Adrenal gland (tissue), 12 donors: ENCODE measurements around the gene LIMA1. TPM values are rescaled to one million over a fixed set of nuclear protein-coding genes. Genes with fewer than 3 reads are reported as not detected.
A peak's percentile ranks its signal among the peaks of the same experiment; 100 is the strongest.

Experiments
- DNase-seq, 7 donors: peaks; one replicate each; pipeline ENCODE4 v3.0.0-alpha.2; 2019 to 2020
- H3K27ac ChIP-seq, 5 donors: fragments of 200-600 bp; sonication (generic) in 4 of 5; 1 replicate in 3 of 5; 2 replicates in 2 of 5; pipeline versions ENCODE4 v1.5.1 to v1.8.0; 2016 to 2020; ENCODE audit warnings: mild to moderate bottlenecking in 1 of 5
- H3K27me3 ChIP-seq: fragments of 200-600 bp; 2 replicates; pipeline ENCODE4 v1.8.0; 2021
- H3K36me3 ChIP-seq, 2 donors: fragments of 200-600 bp; replicated peaks in 1 of 2; 1 replicate in 1 of 2; 2 replicates in 1 of 2; pipeline versions ENCODE4 v1.5.1 to v1.8.0; 2018 to 2022
- H3K4me1 ChIP-seq, 2 donors: fragments of 200-600 bp; replicated peaks in 1 of 2; 1 replicate in 1 of 2; 2 replicates in 1 of 2; pipeline versions ENCODE4 v1.5.1 to v1.8.0; 2018 to 2021
- H3K4me3 ChIP-seq, 4 donors: fragments of 200-600 bp; sonication (generic) in 3 of 4; one replicate each; pipeline ENCODE4 v1.5.1; 2016 to 2018
- H3K9me3 ChIP-seq, 3 donors: fragments of 200-600 bp; sonication (generic) in 1 of 3; replicated peaks in 1 of 3; 1 replicate in 2 of 3; 2 replicates in 1 of 3; pipeline versions ENCODE4 v1.5.1 to v1.8.0; 2016 to 2021
- POLR2A ChIP-seq, 2 donors: fragments of 450-650 bp; IDR thresholded peaks; one replicate each; pipeline ENCODE4 v1.6.1; 2017; ENCODE audit warnings: antibody characterized with exemption in 2 of 2, mild to moderate bottlenecking in 2 of 2, moderate library complexity in 1 of 2
- WGBS, 4 donors: extraction: QIAGEN DNeasy Blood & Tissue Kit in 2 of 4; methylation state at CpG; one replicate each; pipeline versions ENCODE4 v1.1.5 to v1.1.7; 2013 to 2017; 5-methylcytosine and 5-hydroxymethylcytosine counted together
- intact Hi-C, 2 donors: fragments of 100-400 bp; cut with DNase I; formaldehyde crosslinking; loops; one replicate each; pipeline versions ENCODE4 v1.14.1 to v1.15.0; 2022 to 2023
- microRNA counts, 2 donors: library from miRNA; unstranded; fragments of <30 nt; microRNA quantifications; one replicate each; lab custom pipeline; 2016
- microRNA-seq, 3 donors: library from miRNA; unstranded; fragments of <30 nt; microRNA quantifications; one replicate each; pipeline ENCODE4, GENCODE V29; 2017 to 2020
- polyA plus RNA-seq, 3 donors: library from polyadenylated mRNA; stranded (reverse); fragments of 200-250 nt in 2 of 3; fragments of 350-450 nt in 1 of 3; fragmentation: Illumina TruSeq in 1 of 3; extraction: RNeasy Lipid Tissue Mini Kit (QIAGEN cat#74804) in 1 of 3; gene quantifications; one replicate each; pipeline ENCODE4 v1.2.3, GENCODE V29; 2013 to 2014
- small RNA-seq, 2 donors: library from RNA; depleted of rRNA; stranded (forward); fragments of <200 nt; gene quantifications; one replicate each; pipeline ENCODE3, GENCODE V24; 2016
- total RNA-seq, 9 donors: library from RNA; depleted of rRNA in 4 of 9; stranded (reverse); fragments of >200 nt in 4 of 9; fragments of 120-200 nt in 1 of 9; fragmentation: NEBNext Ultra II Directional in 1 of 9; extraction: Animal tissue kit (Norgen Biotek cat#: 25700) in 1 of 9; gene quantifications; one replicate each; pipeline versions ENCODE4 v1.1.0 to v1.2.4, GENCODE V29; 2013 to 2023
- TF ChIP-seq, protein P1 (sequence below), 6 experiments: fragments of 450-650 bp in 4 of 6; fragments of 200-600 bp in 2 of 6; sonication (generic) in 1 of 6; IDR thresholded peaks; 1 replicate in 5 of 6; 2 replicates in 1 of 6; pipeline versions ENCODE4 v1.5.1 to v1.8.0; 2016 to 2021; ENCODE audit warnings: antibody characterized with exemption in 6 of 6, mild to moderate bottlenecking in 2 of 6, moderate library complexity in 1 of 6
- donor health status: healthy with polysubstance abuse.
- donor health status: Bipolar disorder and iron deficiency.
- donor health status: DM: yes; HTN: yes; CAD: no.
- donor health status: DM: no; HTN: no; CAD: no.
- donor health status: DM: no; HTN: no; CAD: no.
- donor health status: DM: yes; HTN: yes; CAD: no.

The LIMA1 gene
- total and polyA plus RNA-seq, 12 donors = 44.3 to 134 (median 83.6) TPM

DNA sequence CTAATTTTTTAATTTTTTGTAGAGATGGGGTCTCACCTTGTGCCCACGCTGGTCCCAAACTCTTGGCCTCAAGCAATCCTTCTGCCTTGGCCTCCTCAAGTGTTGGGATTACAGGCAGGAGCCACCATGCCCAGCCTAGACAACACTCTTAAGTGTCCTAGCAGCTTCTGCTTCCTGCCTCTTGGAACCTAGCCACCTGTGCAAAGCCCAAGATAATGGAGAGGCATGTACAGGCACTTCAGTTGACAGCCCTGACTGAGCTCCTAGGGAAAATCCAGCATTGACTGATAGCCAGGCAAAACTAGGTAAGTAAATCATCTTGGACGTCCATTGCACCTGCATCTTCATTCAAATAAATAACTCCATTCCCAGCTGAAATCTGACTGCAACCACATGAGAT is 155.8 kb downstream of the LIMA1 start:
- intact Hi-C loops = loop anchor here in 1 of 2 donors (5.0 kb wide), 1 partner anchor 50 kb away; no protein-coding TSS in a partner anchor
- 78 to 83% (median 83%) methylated on average over 2 of the region's 2 CpGs for WGBS, 4 donors
- Histone ChIP-seq H3K4me1 (peaks cover 10 to 17% of the 10 kb centered on the region in 2 donors), H3K27me3 (no peaks in the 10 kb centered on the region), H3K27ac (no peak overlapping the region), H3K9me3 (no peaks in the 10 kb centered on the region), H3K4me3 (no peak overlapping the region), H3K36me3 (peaks cover 0 to 30% of the 10 kb centered on the region in 2 donors)
- TF ChIP-seq, protein P1, sequence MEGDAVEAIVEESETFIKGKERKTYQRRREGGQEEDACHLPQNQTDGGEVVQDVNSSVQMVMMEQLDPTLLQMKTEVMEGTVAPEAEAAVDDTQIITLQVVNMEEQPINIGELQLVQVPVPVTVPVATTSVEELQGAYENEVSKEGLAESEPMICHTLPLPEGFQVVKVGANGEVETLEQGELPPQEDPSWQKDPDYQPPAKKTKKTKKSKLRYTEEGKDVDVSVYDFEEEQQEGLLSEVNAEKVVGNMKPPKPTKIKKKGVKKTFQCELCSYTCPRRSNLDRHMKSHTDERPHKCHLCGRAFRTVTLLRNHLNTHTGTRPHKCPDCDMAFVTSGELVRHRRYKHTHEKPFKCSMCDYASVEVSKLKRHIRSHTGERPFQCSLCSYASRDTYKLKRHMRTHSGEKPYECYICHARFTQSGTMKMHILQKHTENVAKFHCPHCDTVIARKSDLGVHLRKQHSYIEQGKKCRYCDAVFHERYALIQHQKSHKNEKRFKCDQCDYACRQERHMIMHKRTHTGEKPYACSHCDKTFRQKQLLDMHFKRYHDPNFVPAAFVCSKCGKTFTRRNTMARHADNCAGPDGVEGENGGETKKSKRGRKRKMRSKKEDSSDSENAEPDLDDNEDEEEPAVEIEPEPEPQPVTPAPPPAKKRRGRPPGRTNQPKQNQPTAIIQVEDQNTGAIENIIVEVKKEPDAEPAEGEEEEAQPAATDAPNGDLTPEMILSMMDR (IDR thresholded peaks at IDR 0.05) = no peak
- TF ChIP-seq POLR2A (IDR thresholded peaks at IDR 0.05) = no peak
- DNase-seq = peak in 1 of 7 donors; percentile 14

MicroRNAs within 50 kb of the gene (microRNA counts, 767-probe panel; counts per million panel counts)
- microRNA hsa-miR-1293 (lab: Ali Mortazavi, UCI) = 0 counts per million in 2 donors

Small RNAs within 50 kb of the gene (microRNA-seq; reads per million reads assigned to microRNA genes)
- 2.7 to 5.3 (median 3.1) reads per million in 3 donors for gene MIR1293

Small RNAs within 50 kb of the gene (small RNA-seq; reads per million reads assigned to genes)
- 0.33 to 2.1 reads per million in 2 donors for gene MIR1293
- 0 reads per million in 2 donors for gene RNU6-1093P

Other genes with a start within 250 kb of the LIMA1 start
- 1 to 10 TPM in 2 of 9 donors, under 1 TPM in 6, not detected in 1; 0.65 to 1.2 (median 0.81) TPM for gene ASIC1, start 225.9 kb downstream of the LIMA1 start, total RNA-seq
- 1 to 10 TPM in 1 of 3 donors, under 1 TPM in 2; 0.47 to 1.3 (median 0.71) TPM for gene ASIC1, start 225.9 kb downstream of the LIMA1 start, polyA plus RNA-seq
- gene SMARCD1, start 198.2 kb downstream of the LIMA1 start, total RNA-seq = 10 to 100 TPM; 25.0 to 64.3 (median 49.6) TPM
- gene SMARCD1, start 198.2 kb downstream of the LIMA1 start, polyA plus RNA-seq = 10 to 100 TPM; 22.9 to 65.0 (median 24.0) TPM
- 1 to 10 TPM in 7 of 9 donors, under 1 TPM in 2; 0.43 to 8.5 (median 2.5) TPM for gene GPD1, start 179.5 kb downstream of the LIMA1 start, total RNA-seq
- 10 to 100 TPM in 1 of 3 donors, 1 to 10 TPM in 2; 2.1 to 36.9 (median 2.7) TPM for gene GPD1, start 179.5 kb downstream of the LIMA1 start, polyA plus RNA-seq
- gene COX14, start 171.3 kb downstream of the LIMA1 start, total RNA-seq = 100 to 1,000 TPM in 5 of 9 donors, 10 to 100 TPM in 4; 61.2 to 150 (median 120) TPM
- 10 to 100 TPM; 78.8 to 98.5 (median 86.3) TPM for gene COX14, start 171.3 kb downstream of the LIMA1 start, polyA plus RNA-seq
- gene CERS5, start 116.2 kb downstream of the LIMA1 start, total RNA-seq = 10 to 100 TPM; 19.4 to 48.1 (median 36.8) TPM
- 100 to 1,000 TPM in 1 of 3 donors, 10 to 100 TPM in 2; 35.8 to 110 (median 98.8) TPM for gene CERS5, start 116.2 kb downstream of the LIMA1 start, polyA plus RNA-seq
- gene FAM186A, start 113.1 kb upstream of the LIMA1 start, total RNA-seq = not detected
- under 1 TPM in 2 of 3 donors, not detected in 1; 0.03 to 0.08 TPM for gene FAM186A, start 113.1 kb upstream of the LIMA1 start, polyA plus RNA-seq
- 100 to 1,000 TPM in 1 of 9 donors, 10 to 100 TPM in 8; 34.4 to 111 (median 54.2) TPM for gene LARP4, start 117.4 kb upstream of the LIMA1 start, total RNA-seq
- 10 to 100 TPM in 2 of 3 donors, 1 to 10 TPM in 1; 9.4 to 88.3 (median 10.8) TPM for gene LARP4, start 117.4 kb upstream of the LIMA1 start, polyA plus RNA-seq
- 10 to 100 TPM; 17.6 to 46.6 (median 32.5) TPM for gene DIP2B, start 221.5 kb upstream of the LIMA1 start, total RNA-seq
- gene DIP2B, start 221.5 kb upstream of the LIMA1 start, polyA plus RNA-seq = 10 to 100 TPM in 1 of 3 donors, 1 to 10 TPM in 2; 3.4 to 12.9 (median 5.2) TPM